ENCODE results near the gene IFRD2.

IFRD2 gene

GRCh38 chr3:50302095-50303012 lies 10.1 kb upstream of the IFRD2 start:
- DNase-seq = no peak

GRCh38 chr3:50300681-50301254 lies 8.5 kb upstream of the IFRD2 start:
- no peak for DNase-seq

- peak in 32 of 58 donors; percentile 30 to 84 (median 68) for DNase-seq
Measured at GRCh38 chr3:50299929-50300680, 7.9 kb upstream of the IFRD2 start.

- DNase-seq = no peak
Measured at GRCh38 chr3:50299638-50299928, 7.4 kb upstream of the IFRD2 start.

- DNase-seq = peak; percentile 84 to 100 (median 99)
Measured at GRCh38 chr3:50298836-50299637, 6.8 kb upstream of the IFRD2 start, which contains the start of the genes HYAL3 and NAA80. TSS of gene HYAL3 (minus strand) at chr3:50299405. CDS start at chr3:50295602, 3,803 bp downstream. TSS of gene NAA80 (minus strand) at chr3:50299405. CDS start at chr3:50297463, 1,942 bp downstream.

GRCh38 chr3:50297896-50298725 lies 5.9 kb upstream of the IFRD2 start:
- no peak for DNase-seq

GRCh38 chr3:50297384-50297775 lies 5.2 kb upstream of the IFRD2 start:
- no peak for DNase-seq

- no peak for DNase-seq
Measured at GRCh38 chr3:50296721-50297383, 4.6 kb upstream of the IFRD2 start.

GRCh38 chr3:50295553-50296431 lies 3.6 kb upstream of the IFRD2 start:
- no peak for DNase-seq

- no peak for DNase-seq
Measured at GRCh38 chr3:50294492-50295403, 2.5 kb upstream of the IFRD2 start.

GRCh38 chr3:50294089-50294488 lies 1.9 kb upstream of the IFRD2 start:
- DNase-seq = no peak

- no peak for DNase-seq
Measured at GRCh38 chr3:50293079-50293801, 1.0 kb upstream of the IFRD2 start.

- DNase-seq = no peak
Measured at GRCh38 chr3:50290161-50290641, 2.0 kb downstream of the IFRD2 start.

GRCh38 chr3:50289130-50289529 lies 3.1 kb downstream of the IFRD2 start:
- DNase-seq = no peak

- DNase-seq = no peak
Measured at GRCh38 chr3:50288387-50289007, 3.7 kb downstream of the IFRD2 start.

- no peak for DNase-seq
Measured at GRCh38 chr3:50287262-50287661, 5.0 kb downstream of the IFRD2 start.

Measured in anterior cingulate cortex (tissue), 58 donors.